DLD1 (cell line): Measurements from ENCODE around the gene CCDC40.
"Not testable (repeated sequence)": the region's sequence is repeated elsewhere in the genome, so short reads cannot be mapped to it uniquely, and the experiment has no call there.

ENCODE experiments used
- in situ Hi-C: cut with HindIII; loops from 2 replicates; pipeline ENCODE4 v1.10.0; 2017; ENCODE audit warnings: low sequenced_read_pairs

Gene CCDC40

GRCh38 chr17:80070375-80071115, 34.1 kb downstream of the CCDC40 start:
- in situ Hi-C loops: loop anchor here (25.0 kb wide), 1 partner anchor 317 kb away; no protein-coding TSS in a partner anchor

DNA sequence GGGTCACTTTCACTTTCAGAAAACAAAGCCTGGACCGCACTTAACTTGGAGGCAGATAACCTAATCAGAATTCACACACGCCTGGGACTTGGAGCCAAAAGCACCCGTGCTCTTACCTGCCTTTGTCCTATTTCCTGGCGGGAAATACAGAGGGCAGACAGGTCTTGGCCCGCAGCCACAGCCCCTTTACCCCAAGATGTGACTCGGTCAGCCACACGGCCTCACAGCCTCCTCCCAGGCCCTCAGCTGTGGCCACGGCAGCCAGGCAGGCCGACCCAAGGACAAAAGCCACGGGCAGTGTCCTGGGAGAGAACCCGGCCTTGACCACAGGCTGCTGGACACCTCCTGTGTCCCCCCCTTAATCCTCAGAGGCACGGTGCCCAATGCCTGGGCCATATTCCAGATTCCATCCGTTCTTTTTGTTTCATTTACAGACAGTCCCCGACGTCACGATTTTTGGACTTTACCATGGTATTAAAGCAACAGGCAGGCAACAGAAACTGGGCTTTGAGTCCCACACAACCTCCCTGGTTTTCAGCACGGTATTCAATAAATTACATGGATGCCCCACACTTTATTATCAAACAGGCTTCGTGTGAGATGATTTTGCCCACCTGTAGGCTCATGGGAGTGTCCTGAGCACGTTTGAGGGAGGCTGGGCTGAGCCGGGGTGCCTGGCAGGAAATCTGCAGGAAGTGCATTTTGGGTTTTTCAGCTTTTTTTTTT, 34.8 kb downstream of the CCDC40 start:
- in situ Hi-C loops: loop anchor here (25.0 kb wide), 1 partner anchor 316 kb away; no protein-coding TSS in a partner anchor

DNA sequence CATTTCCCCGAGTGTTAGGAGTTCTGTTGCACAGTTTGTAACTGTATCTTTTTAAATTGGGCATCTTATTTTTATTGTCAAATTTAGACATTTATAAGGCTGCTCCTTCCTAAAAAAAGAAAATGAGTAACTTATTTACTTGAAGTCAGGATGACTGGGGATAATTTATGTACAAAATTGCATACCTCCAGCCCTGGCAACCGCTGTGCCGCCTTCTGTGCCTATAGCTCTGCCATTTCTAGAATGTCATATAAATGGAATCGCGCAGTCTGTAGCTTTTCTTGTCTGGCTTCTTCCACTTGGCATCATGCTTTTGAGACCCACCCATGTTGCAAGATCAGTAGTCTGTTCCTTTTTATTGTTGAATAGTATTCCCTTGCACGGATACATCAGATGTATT, 36.0 kb downstream of the CCDC40 start:
- in situ Hi-C loops: loop anchor here (25.0 kb wide), 1 partner anchor 315 kb away; no protein-coding TSS in a partner anchor

- in situ Hi-C loops: no loop called here
These were observed 43.6 kb downstream of the CCDC40 start for GRCh38 chr17:80080081-80080480.

DNA sequence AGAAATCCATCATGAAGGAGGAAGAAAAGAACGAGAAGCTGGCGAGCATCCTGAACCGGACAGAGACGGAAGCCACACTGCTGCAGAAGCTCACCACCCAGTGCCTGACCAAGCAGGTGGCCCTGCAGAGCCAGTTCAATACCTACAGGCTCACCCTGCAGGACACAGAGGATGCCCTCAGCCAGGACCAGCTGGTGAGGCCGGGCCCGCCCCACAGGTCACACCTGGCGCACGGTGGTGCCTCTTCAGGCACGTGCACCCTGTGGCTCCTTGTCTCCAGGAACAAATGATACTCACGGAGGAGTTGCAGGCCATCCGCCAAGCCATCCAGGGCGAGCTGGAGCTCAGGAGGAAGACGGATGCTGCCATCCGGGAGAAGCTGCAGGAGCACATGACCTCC, 45.2 kb downstream of the CCDC40 start:
- in situ Hi-C loops: no loop called here

GRCh38 chr17:80082403-80083135, 46.1 kb downstream of the CCDC40 start:
- in situ Hi-C loops: no loop called here

- in situ Hi-C loops: no loop called here
These were observed 46.8 kb downstream of the CCDC40 start for GRCh38 chr17:80083136-80083661.

DNA sequence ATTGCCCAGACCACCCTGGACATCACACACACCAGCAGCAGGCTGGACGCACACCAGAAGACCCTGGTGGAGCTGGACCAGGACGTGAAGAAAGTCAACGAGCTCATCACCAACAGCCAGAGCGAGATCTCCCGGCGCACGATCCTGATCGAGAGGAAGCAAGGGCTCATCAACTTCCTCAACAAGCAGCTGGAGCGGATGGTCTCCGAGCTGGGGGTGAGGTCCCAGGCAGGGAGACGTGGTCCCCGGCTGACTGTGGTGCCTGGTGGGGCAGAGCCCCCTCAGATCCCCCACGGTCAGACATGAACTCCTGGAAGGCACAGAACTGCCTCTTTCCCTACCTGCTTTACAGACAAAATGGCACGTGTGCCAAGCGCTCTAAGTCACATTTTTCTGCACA, 48.3 kb downstream of the CCDC40 start:
- in situ Hi-C loops: no loop called here

- in situ Hi-C loops: no loop called here
These were observed 49.6 kb downstream of the CCDC40 start for GRCh38 chr17:80086081-80086480.

DNA sequence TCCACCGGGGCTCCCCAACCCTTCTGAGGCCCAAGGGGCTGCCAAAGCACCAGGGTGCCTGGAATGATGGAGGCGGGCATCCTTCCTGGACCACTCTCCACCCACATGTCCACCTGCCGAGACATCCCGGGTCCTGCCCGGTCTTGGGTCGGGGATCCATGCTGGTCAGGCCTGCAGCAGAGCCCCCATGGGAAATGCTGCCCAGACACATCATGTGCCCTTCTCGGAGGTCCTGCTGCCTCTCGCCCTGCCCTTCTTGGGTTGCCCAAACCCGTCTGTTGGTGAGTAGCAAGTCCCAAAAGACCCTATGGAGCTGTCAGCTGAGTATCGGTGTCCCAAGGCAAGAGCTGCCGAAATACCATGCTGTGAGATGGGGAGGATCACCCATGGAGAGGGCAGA, 50.2 kb downstream of the CCDC40 start:
- in situ Hi-C loops: no loop called here

GRCh38 chr17:80087346-80088265, 51.2 kb downstream of the CCDC40 start:
- in situ Hi-C loops: no loop called here

DNA sequence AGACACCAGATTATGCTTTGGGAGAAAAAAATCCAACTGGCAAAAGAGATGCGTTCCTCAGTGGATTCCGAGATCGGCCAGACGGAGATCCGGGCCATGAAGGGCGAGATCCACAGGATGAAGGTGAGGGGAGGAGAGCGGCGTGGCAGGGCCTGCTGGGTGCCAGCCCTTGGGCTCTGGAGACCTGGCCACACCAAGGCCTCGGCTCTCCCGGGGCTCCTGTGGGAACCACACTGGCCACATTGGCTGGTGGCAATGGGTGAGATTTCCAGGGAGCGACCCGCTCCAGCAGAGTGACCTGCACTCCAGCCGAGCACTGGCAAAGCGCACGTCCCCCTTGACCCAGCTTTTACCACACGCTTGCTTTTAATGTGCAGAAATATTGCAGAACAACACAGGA, 53.3 kb downstream of the CCDC40 start:
- in situ Hi-C loops: no loop called here

DNA sequence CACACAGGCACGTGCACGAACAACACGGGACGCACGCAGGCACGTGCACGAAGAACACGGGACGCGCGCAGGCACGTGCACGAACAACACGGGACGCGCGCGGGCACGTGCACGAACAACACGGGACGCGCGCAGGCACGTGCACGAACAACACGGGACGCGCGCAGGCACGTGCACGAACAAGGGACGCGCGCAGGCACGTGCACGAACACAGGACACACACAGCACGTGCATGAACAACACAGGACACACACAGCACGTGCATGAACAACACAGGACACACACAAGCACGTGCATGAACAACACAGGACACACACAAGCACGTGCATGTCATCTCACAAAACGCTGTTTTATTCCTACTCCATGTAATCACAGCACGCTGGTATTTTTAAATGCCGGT, 53.7 kb downstream of the CCDC40 start:
- in situ Hi-C loops: not testable (repeated sequence)

GRCh38 chr17:80091376-80091775, 54.9 kb downstream of the CCDC40 start:
- in situ Hi-C loops: no loop called here

DNA sequence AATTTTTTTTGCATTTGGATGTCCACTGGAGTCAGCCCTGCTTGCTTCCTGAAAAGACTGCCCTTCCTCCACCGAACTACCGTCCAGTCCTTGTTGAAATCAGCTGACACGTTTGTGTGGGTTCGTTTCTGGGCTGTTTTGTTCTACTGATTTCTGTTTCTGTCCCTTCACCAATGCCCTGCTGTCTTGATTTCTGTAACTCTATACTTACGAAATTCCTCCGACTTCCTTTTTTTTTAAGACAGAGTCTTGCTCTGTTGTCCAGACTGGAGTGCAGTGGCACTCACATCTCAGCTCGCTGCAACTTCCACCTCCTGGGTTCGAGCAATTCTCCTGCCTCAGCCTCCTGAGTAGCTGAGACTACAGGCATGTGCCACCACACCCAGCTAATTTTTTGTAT, 56.5 kb downstream of the CCDC40 start:
- in situ Hi-C loops: no loop called here

- in situ Hi-C loops: no loop called here
These were observed 58.8 kb downstream of the CCDC40 start for GRCh38 chr17:80095038-80095843.

GRCh38 chr17:80095844-80096475, 59.5 kb downstream of the CCDC40 start:
- in situ Hi-C loops: no loop called here

- in situ Hi-C loops: no loop called here
These were observed 60.1 kb downstream of the CCDC40 start for GRCh38 chr17:80096561-80097021.

DNA sequence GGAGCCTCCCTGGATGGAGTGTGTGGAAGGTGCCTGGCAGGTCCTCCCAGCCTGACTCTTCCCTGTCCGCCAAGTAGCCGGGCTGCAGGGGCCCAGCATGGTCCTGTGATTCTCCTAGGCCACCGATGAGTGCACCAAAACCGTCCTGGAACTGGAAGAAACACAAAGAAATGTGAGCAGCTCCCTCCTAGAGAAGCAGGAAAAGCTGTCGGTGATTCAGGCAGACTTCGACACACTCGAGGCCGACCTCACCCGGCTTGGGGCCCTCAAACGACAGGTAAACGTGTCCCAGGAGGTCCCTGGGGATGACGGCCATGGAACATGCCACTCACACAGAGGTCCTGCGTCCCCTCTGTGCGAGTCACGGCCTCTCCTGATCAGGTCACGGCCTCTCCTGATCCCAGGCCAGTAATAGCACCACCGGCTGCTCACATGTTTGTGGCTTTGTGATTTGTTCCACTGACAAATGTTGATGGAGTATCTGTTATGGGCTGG, 60.7 kb downstream of the CCDC40 start:
- in situ Hi-C loops: no loop called here
